ENCODE measurements around the gene PPP3R1. TPM values are rescaled to one million over a fixed set of nuclear protein-coding genes. Genes with fewer than 3 reads are reported as not detected.

Gene PPP3R1
- total RNA-seq, 1 donor, result 38.6 TPM

DNA sequence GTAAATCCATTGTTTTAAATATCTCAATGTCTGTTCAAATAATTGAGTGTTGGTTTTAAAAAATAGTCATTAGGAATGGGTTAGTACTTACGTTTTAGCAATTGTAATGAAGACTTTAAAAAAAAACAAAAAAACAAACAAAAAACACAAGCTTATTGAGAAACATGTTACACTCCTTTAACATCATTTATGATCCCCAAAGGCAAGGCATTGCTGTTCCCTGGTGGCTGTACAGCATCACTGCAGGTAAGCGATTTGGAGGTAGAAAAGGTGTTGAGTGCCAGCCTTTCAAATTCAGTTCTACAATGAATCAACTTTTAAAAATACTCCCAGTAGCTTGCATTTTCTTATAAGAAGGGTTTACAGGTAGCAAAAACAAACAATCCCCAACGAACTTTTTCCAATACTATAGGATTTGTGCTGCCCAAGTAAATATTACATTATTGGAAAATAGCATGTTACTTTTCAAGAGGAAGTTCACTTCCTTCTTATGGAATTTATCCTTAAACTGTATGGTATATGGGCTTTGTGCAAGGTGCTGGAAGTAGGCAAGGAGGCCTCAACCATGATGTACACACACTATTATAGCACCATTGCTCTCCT, 39.9 kb upstream of the PPP3R1 start:
- no peak overlapping the region for H3K4me3 ChIP-seq (ENCODE audit: low read depth, low read length)
- TF ChIP-seq, protein P1, sequence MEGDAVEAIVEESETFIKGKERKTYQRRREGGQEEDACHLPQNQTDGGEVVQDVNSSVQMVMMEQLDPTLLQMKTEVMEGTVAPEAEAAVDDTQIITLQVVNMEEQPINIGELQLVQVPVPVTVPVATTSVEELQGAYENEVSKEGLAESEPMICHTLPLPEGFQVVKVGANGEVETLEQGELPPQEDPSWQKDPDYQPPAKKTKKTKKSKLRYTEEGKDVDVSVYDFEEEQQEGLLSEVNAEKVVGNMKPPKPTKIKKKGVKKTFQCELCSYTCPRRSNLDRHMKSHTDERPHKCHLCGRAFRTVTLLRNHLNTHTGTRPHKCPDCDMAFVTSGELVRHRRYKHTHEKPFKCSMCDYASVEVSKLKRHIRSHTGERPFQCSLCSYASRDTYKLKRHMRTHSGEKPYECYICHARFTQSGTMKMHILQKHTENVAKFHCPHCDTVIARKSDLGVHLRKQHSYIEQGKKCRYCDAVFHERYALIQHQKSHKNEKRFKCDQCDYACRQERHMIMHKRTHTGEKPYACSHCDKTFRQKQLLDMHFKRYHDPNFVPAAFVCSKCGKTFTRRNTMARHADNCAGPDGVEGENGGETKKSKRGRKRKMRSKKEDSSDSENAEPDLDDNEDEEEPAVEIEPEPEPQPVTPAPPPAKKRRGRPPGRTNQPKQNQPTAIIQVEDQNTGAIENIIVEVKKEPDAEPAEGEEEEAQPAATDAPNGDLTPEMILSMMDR (IDR thresholded peaks at IDR 0.05; ENCODE audit: insufficient read depth, low read length), result peak; percentile 74
- DNase-seq (ENCODE audit: low read depth), result peak; percentile 35

DNA sequence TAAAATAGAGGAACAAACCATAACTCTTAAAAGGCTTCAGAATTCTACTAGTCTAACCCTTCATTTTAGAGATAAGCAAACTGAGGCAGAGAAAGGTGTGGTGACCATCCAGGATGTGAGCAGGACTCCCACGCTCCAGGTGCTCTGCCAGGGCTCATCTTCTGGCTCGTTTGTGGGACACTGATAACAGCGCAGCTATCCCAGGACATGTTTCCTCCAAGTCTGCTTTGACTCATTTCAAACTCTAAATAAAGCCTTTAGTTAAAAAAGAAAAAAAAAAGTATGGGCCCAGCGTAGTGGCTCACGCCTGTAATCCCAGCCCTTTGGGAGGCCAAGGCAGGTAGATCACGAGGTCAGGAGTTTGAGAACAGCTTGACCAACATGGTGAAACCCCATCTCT, 39.0 kb upstream of the PPP3R1 start:
- DNase-seq (ENCODE audit: low read depth), result no peak
- TF ChIP-seq, protein P1 (IDR thresholded peaks at IDR 0.05; ENCODE audit: insufficient read depth, low read length), result no peak
- no peak overlapping the region for H3K4me3 ChIP-seq (ENCODE audit: low read depth, low read length)

DNA sequence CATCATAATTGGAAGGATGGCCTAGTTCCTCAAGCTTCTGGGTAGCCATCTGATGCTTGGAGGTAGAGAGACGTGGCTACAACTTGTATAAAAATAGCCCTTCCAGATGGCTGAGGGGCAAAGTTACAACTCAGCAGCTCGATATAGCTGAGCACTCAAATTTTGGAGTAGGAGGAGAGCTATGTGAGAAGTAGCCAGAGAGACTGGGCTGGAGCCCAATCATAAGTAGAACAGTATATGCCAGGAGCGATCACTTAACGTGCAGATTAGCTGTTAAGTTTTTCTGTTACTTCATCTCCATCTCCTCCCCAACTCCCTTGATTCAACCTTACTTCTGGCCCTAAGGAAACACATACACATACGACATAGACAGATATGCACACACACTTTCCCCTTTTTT, 38.6 kb upstream of the PPP3R1 start:
- no peak for DNase-seq (ENCODE audit: low read depth)
- no peak overlapping the region for H3K4me3 ChIP-seq (ENCODE audit: low read depth, low read length)
- TF ChIP-seq, protein P1 (IDR thresholded peaks at IDR 0.05; ENCODE audit: insufficient read depth, low read length), result no peak

DNA sequence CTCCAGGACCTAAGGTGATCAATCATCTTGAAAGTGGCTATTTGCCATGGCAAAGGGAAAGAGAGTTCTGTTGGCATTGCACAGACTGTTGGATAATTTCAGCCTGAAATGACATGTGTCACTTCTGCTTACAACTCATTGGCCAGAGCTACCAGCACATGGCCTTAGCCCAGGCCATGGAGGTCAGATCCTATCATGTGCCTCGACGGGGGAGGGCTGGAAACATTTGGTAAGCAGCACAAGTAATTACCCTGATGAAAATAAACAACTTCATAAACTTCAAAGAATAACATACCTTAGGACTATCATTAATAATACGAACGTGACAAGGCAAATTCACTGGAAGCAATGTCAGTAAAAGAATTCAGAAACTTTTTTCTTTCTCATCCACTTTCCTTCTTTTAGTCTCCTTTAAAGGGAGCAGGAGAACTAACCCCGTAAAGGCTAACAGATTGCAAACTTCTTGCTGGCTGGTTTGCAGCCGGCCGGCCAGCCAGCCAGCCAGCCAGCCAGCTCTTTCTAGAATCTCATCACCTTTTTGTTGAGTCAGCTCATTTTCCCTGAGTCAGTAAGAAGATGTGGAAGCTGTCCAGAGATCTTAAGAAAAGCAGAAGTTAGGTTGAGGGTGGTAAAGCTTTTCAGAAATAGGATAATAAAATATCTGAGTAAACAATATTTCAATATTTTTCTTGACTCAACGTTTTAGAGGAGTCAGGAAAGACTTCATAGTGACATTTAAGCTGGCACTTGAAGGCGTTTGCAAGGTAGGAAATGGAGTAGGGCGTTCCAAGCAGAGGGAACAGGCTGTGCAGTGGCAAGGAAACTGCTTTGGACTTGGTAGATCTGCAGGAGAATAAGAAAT, 35.5 kb upstream of the PPP3R1 start:
- no peak overlapping the region for H3K4me3 ChIP-seq (ENCODE audit: low read depth, low read length)
- peak; percentile 78 for DNase-seq (ENCODE audit: low read depth)
- TF ChIP-seq, protein P1 (IDR thresholded peaks at IDR 0.05; ENCODE audit: insufficient read depth, low read length), result no peak

DNA sequence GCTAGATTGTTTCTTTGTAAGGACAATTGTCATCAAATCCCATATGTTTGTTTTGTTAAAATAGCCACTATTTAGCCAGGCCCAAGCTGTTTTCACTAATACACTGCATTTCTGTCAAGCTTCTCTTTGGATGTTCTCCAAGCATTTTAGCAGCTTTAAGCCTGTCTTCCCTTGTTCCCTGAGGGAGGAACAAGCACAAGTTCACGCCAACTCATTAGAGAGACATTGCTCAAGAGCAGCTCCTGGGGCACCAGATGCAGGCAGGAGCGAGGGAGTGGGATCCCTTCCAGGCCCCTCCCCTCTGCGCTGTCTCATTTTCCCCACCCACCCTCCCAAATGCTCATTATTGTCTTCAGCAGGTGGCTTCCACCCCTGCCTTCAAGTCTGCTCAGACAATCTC, 32.6 kb upstream of the PPP3R1 start:
- no peak overlapping the region for H3K4me3 ChIP-seq (ENCODE audit: low read depth, low read length)
- peak; percentile 77 for DNase-seq (ENCODE audit: low read depth)
- TF ChIP-seq, protein P1 (IDR thresholded peaks at IDR 0.05; ENCODE audit: insufficient read depth, low read length), result no peak

DNA sequence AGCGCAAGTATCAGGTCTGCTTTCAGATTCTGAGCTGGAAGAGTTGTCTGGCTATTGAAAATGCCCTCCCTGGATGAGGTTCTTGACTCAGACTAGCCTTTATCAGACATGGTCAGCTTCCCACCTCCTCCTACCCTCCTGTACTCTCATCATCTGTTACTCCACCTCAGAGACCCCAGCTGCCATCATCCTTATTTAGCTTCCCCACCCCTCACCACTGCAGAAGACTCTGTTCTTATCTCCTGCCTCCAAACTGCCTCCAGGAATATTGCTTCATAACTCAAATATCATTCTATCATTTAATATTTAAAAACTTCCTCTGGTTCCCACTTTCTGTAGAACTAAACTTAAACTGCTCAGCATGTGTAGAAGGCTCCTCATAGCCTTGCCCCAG, 31.1 kb upstream of the PPP3R1 start:
- no peak overlapping the region for H3K4me3 ChIP-seq (ENCODE audit: low read depth, low read length)
- TF ChIP-seq, protein P1 (IDR thresholded peaks at IDR 0.05; ENCODE audit: insufficient read depth, low read length), result no peak
- DNase-seq (ENCODE audit: low read depth), result no peak
